ENCODE data around the gene PNPLA6. TPM values are rescaled to one million over a fixed set of nuclear protein-coding genes. Genes with fewer than 3 reads are reported as not detected.
"Not testable (repeated sequence)": the region's sequence is repeated elsewhere in the genome, so short reads cannot be mapped to it uniquely, and the experiment has no call there.

The PNPLA6 gene
- total RNA-seq, 1 donor from 2014 or later = 129 TPM

GRCh38 chr19:7575434-7576040 lies 40.0 kb downstream of the PNPLA6 start:
- DNase-seq (ENCODE audit: low spot score) = no peak
- Mint-ChIP-seq H3K36me3 (ENCODE audit: low read depth, unreplicated experiment) (no peaks in the 10 kb centered on the region), H3K27me3 (ENCODE audit: unreplicated experiment) (peaks cover 2% of the 10 kb centered on the region), H3K4me3 (ENCODE audit: unreplicated experiment) (no peak overlapping the region), H3K9me3 (ENCODE audit: unreplicated experiment) (no peaks in the 10 kb centered on the region), H3K4me1 (ENCODE audit: unreplicated experiment) (no peaks in the 10 kb centered on the region), H3K27ac (ENCODE audit: unreplicated experiment) (no peak overlapping the region)
- TF ChIP-seq, protein P1, sequence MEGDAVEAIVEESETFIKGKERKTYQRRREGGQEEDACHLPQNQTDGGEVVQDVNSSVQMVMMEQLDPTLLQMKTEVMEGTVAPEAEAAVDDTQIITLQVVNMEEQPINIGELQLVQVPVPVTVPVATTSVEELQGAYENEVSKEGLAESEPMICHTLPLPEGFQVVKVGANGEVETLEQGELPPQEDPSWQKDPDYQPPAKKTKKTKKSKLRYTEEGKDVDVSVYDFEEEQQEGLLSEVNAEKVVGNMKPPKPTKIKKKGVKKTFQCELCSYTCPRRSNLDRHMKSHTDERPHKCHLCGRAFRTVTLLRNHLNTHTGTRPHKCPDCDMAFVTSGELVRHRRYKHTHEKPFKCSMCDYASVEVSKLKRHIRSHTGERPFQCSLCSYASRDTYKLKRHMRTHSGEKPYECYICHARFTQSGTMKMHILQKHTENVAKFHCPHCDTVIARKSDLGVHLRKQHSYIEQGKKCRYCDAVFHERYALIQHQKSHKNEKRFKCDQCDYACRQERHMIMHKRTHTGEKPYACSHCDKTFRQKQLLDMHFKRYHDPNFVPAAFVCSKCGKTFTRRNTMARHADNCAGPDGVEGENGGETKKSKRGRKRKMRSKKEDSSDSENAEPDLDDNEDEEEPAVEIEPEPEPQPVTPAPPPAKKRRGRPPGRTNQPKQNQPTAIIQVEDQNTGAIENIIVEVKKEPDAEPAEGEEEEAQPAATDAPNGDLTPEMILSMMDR (IDR thresholded peaks at IDR 0.05; ENCODE audit: unreplicated experiment) = no peak

DNA sequence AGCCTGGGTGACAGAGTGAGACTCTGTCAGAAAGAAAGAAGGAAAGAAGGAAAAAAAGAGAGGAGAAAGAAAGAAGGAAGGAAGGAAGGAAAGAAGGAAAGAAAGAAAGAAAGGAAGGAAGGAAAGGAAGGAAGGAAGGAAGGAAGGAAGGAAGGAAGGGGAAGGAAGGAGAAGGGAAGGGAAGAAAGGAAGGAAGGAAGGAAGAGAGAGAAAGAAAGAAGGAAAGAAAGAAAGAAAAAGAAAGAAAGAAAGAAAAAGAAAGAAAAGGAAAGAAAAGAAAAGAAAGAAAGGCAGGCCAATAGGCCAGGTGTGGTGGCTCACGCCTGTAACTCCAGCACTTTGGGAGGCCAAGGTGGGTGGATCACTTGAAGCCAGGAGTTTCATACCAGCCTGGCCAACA lies 41.9 kb downstream of the PNPLA6 start:
- H3K27ac Mint-ChIP-seq (ENCODE audit: unreplicated experiment); DNase-seq (ENCODE audit: low spot score); H3K4me3 Mint-ChIP-seq (ENCODE audit: unreplicated experiment); H3K9me3 Mint-ChIP-seq (ENCODE audit: unreplicated experiment); H3K4me1 Mint-ChIP-seq (ENCODE audit: unreplicated experiment); H3K27me3 Mint-ChIP-seq (ENCODE audit: unreplicated experiment); H3K36me3 Mint-ChIP-seq (ENCODE audit: low read depth, unreplicated experiment): not testable (repeated sequence)

DNA sequence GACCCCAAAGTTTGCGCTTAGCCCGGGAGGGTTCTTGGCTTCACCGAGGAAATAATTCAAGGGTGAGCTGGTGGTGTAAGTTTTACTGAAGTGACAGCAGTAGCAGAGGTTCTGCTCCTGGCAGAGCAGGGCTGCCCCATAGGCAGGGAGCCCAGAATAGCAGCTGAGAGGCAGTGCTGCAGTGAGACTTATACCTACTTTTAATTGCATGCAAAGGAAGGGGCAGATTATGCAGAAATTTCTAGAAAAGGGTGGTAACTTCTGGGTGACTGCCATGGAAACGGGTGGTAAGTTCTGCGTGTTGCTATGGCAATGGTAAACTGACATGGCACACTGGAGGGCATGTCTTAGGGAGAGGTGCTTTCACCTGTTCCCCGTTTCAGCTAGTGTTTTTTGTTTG lies 42.6 kb downstream of the PNPLA6 start:
- TF ChIP-seq, protein P1 (IDR thresholded peaks at IDR 0.05; ENCODE audit: unreplicated experiment) = no peak
- H3K36me3 Mint-ChIP-seq (ENCODE audit: low read depth, unreplicated experiment) = no peaks in the 10 kb centered on the region
- H3K4me3 Mint-ChIP-seq (ENCODE audit: unreplicated experiment) = no peak overlapping the region
- no peak overlapping the region for H3K27ac Mint-ChIP-seq (ENCODE audit: unreplicated experiment)
- no peaks in the 10 kb centered on the region for H3K9me3 Mint-ChIP-seq (ENCODE audit: unreplicated experiment)
- no peak for DNase-seq (ENCODE audit: low spot score)
- no peaks in the 10 kb centered on the region for H3K4me1 Mint-ChIP-seq (ENCODE audit: unreplicated experiment)
- peaks cover 4% of the 10 kb centered on the region for H3K27me3 Mint-ChIP-seq (ENCODE audit: unreplicated experiment)

DNA sequence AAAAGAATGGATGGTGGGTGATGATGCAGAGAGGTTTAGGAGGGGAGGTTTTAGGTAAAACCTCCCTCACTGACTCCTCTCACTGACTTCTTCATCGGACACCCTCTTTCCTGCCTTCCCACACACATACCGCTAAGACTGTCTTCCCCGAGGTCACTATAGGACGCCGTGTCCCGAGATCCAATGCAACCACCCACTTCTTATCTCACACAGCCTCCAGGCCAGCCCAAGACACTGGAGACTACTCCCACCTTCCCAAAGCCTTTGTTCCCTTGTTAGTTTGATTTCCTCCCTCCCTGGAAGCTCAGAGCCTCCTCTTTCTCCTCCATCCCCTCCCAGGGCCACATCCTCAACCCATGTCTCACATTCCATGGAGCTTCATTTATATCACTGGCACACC lies 43.7 kb downstream of the PNPLA6 start:
- Mint-ChIP-seq H3K4me3 (ENCODE audit: unreplicated experiment) (no peak overlapping the region), H3K4me1 (ENCODE audit: unreplicated experiment) (no peaks in the 10 kb centered on the region), H3K27me3 (ENCODE audit: unreplicated experiment) (peaks cover 4% of the 10 kb centered on the region), H3K27ac (ENCODE audit: unreplicated experiment) (no peak overlapping the region), H3K36me3 (ENCODE audit: low read depth, unreplicated experiment) (no peaks in the 10 kb centered on the region), H3K9me3 (ENCODE audit: unreplicated experiment) (no peaks in the 10 kb centered on the region)
- no peak for DNase-seq (ENCODE audit: low spot score)
- TF ChIP-seq, protein P1 (IDR thresholded peaks at IDR 0.05; ENCODE audit: unreplicated experiment) = no peak

DNA sequence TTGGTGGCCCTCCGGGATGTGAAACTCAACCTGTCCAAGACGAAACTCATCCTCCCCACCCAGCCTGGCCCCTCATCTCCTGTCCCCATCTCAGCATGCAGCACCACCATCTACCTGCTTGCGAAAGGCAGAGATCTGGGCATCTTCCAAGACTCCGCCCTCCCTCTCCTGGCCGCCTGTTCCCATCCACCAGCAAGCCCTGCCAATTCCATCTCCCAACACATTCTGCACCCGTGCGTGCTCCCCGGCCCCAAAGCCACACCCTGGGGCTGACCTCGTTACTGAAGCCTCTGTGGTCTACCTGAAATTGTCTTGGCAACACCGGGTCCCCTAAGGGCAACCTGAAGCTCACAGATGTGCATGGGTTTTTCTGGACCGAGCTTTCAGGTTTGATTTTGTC lies 46.9 kb downstream of the PNPLA6 start:
- Mint-ChIP-seq H3K9me3 (ENCODE audit: unreplicated experiment) (no peaks in the 10 kb centered on the region), H3K4me3 (ENCODE audit: unreplicated experiment) (no peak overlapping the region), H3K27me3 (ENCODE audit: unreplicated experiment) (peaks cover 4% of the 10 kb centered on the region), H3K27ac (ENCODE audit: unreplicated experiment) (no peak overlapping the region), H3K36me3 (ENCODE audit: low read depth, unreplicated experiment) (no peaks in the 10 kb centered on the region), H3K4me1 (ENCODE audit: unreplicated experiment) (no peaks in the 10 kb centered on the region)
- no peak for DNase-seq (ENCODE audit: low spot score)
- TF ChIP-seq, protein P1 (IDR thresholded peaks at IDR 0.05; ENCODE audit: unreplicated experiment) = no peak

Data from endothelial cell (in vitro differentiated cells).